Ovary (tissue), 9 donors: ENCODE results near the gene STK39. TPM values are rescaled to one million over a fixed set of nuclear protein-coding genes. Genes with fewer than 3 reads are reported as not detected.

Experiments
- DNase-seq, 5 donors: peaks; one replicate each; pipeline ENCODE4 v3.0.0-alpha.2; 2019 to 2020
- H3K27ac ChIP-seq, 2 donors: fragments of 200-600 bp; one replicate each; pipeline versions ENCODE4 v1.5.1 to v1.8.0; 2019 to 2022
- H3K27me3 ChIP-seq: fragments of 200-600 bp; one replicate; pipeline ENCODE4 v1.8.0; 2022
- H3K36me3 ChIP-seq: fragments of 200-600 bp; sonication (generic); one replicate; pipeline ENCODE4 v1.5.1; 2019
- H3K4me1 ChIP-seq: one replicate; pipeline ENCODE4 v1.8.1; 2013; ENCODE audit warnings: mild to moderate bottlenecking, moderate library complexity; ENCODE audit not compliant: insufficient read depth
- H3K4me3 ChIP-seq: fragments of 200-600 bp; sonication (generic); one replicate; pipeline ENCODE4 v1.5.1; 2017
- H3K9me3 ChIP-seq, 2 donors: fragments of 200-600 bp in 1 of 2; sonication (generic) in 1 of 2; one replicate each; pipeline versions ENCODE4 v1.5.1 to v1.8.1; 2013 to 2019; ENCODE audit warnings: mild to moderate bottlenecking in 1 of 2, moderate library complexity in 1 of 2
- CTCF ChIP-seq, 3 donors: fragments of 450-650 bp in 2 of 3; fragments of 200-600 bp in 1 of 3; IDR thresholded peaks; one replicate each; pipeline versions ENCODE4 v1.5.1 to v1.8.0; 2016 to 2022; ENCODE audit warnings: antibody characterized with exemption in 3 of 3, mild to moderate bottlenecking in 1 of 3
- EP300 ChIP-seq: sonication (generic); formaldehyde crosslinking; IDR thresholded peaks from one replicate; pipeline ENCODE4 v1.6.1; 2017; ENCODE audit warnings: antibody characterized with exemption
- POLR2A ChIP-seq: fragments of 450-650 bp; IDR thresholded peaks from one replicate; pipeline ENCODE4 v1.6.1; 2017; ENCODE audit warnings: antibody characterized with exemption, mild to moderate bottlenecking, moderate library complexity
- WGBS, 3 donors: extraction: QIAGEN DNeasy Blood & Tissue Kit in 1 of 3; methylation state at CpG; one replicate each; pipeline versions ENCODE4 v1.1.5 to v1.1.7; 2013 to 2017; 5-methylcytosine and 5-hydroxymethylcytosine counted together
- intact Hi-C, 4 donors: fragments of 100-400 bp; cut with DNase I; formaldehyde crosslinking; loops; one replicate each; pipeline versions ENCODE4 v1.11.0 to v1.15.1; 2022 to 2023
- polyA plus RNA-seq, 2 donors: library from polyadenylated mRNA; stranded (reverse); fragments of 200-250 nt in 1 of 2; fragments of 350-450 nt in 1 of 2; fragmentation: Illumina TruSeq in 1 of 2; extraction: RNeasy Lipid Tissue Mini Kit (QIAGEN cat#74804) in 1 of 2; gene quantifications; one replicate each; pipeline ENCODE4 v1.2.3, GENCODE V29; 2013 to 2014
- total RNA-seq, 7 donors: library from RNA; depleted of rRNA in 2 of 7; stranded (reverse); fragments of >200 nt in 2 of 7; fragmentation: NEBNext Ultra II Directional in 3 of 7; extraction: Animal tissue kit (Norgen Biotek cat#: 25700) in 3 of 7; gene quantifications; one replicate each; pipeline versions ENCODE4 v1.1.0 to v1.2.4, GENCODE V29; 2016 to 2023
- donor health status: DM: no; HTN: no; CAD: no; lungs with moderate emphysema.
- donor health status: DM: no; HTN: no; CAD: no.
- donor health status: Bipolar disorder and iron deficiency.
- donor health status: DM: yes; HTN: yes; CAD: no.
- donor health status: DM: no; HTN: no; CAD: no.
- donor health status: DM: yes; HTN: yes; CAD: no.

STK39 gene
- total and polyA plus RNA-seq, 9 donors, result 5.9 to 14.1 (median 10.6) TPM

- Histone ChIP-seq H3K4me1 (no peaks in the 10 kb centered on the region), H3K9me3 (no peaks in the 10 kb centered on the region), H3K27ac (no peak overlapping the region), H3K36me3 (no peaks in the 10 kb centered on the region), H3K27me3 (no peaks in the 10 kb centered on the region), H3K4me3 (no peak overlapping the region)
- WGBS, 3 donors, result 76 to 84% (median 84%) methylated on average over 4 of the region's 4 CpGs
- intact Hi-C loops, result no loop called here
- TF ChIP-seq EP300, result no peak
- TF ChIP-seq POLR2A, result no peak
- no peak for TF ChIP-seq CTCF (IDR thresholded peaks at IDR 0.05)
- DNase-seq, result no peak
Measured at GRCh38 chr2:167980439-167980838, 267.0 kb downstream of the STK39 start.

- H3K9me3 ChIP-seq, result no peaks in the 10 kb centered on the region
- H3K4me3 ChIP-seq, result no peak overlapping the region
- H3K27ac ChIP-seq, result no peak overlapping the region
- intact Hi-C loops, result no loop called here
- no peak for TF ChIP-seq POLR2A
- no peak for TF ChIP-seq EP300
- TF ChIP-seq CTCF (IDR thresholded peaks at IDR 0.05), result no peak
- no peaks in the 10 kb centered on the region for H3K4me1 ChIP-seq
- no peaks in the 10 kb centered on the region for H3K36me3 ChIP-seq
- no peaks in the 10 kb centered on the region for H3K27me3 ChIP-seq
- DNase-seq, result no peak
Measured at GRCh38 chr2:167972746-167973145, 274.6 kb downstream of the STK39 start.

DNA sequence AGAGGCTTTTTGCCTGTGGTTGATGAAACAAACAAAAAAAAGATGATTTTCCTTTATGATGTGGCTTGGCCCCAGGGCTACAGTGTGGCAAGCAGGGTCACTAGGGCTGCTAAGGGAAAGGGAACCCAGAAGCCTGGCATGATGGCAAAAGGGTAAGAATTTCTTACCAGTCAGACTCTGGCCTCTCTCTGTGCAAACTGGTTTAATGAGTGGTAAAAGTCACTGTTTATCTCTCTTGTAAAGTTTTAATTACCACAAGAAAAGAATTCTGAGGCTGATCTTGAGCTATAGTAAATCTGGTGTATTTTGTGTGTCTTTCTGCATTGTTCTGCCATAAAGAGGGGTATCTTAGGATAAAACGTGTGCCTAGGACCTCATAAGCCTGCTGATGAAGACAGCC, 275.4 kb downstream of the STK39 start:
- H3K27me3 ChIP-seq, result no peaks in the 10 kb centered on the region
- H3K27ac ChIP-seq, result no peak overlapping the region
- intact Hi-C loops, result no loop called here
- no peak for DNase-seq
- no peak overlapping the region for H3K4me3 ChIP-seq
- H3K4me1 ChIP-seq, result no peaks in the 10 kb centered on the region
- H3K36me3 ChIP-seq, result no peaks in the 10 kb centered on the region
- H3K9me3 ChIP-seq, result no peaks in the 10 kb centered on the region
- WGBS, 3 donors, result 95 to 100% (median 97%) methylated on average over 1 of the region's 1 CpG
- TF ChIP-seq EP300 (no peak), POLR2A (no peak), CTCF (IDR thresholded peaks at IDR 0.05) (no peak)

GRCh38 chr2:167966937-167967913, 280.2 kb downstream of the STK39 start:
- Histone ChIP-seq H3K27ac (no peak overlapping the region), H3K36me3 (no peaks in the 10 kb centered on the region), H3K27me3 (no peaks in the 10 kb centered on the region), H3K9me3 (no peaks in the 10 kb centered on the region), H3K4me3 (no peak overlapping the region), H3K4me1 (no peaks in the 10 kb centered on the region)
- intact Hi-C loops, result no loop called here
- 70 to 74% (median 73%) methylated on average over 9 of the region's 9 CpGs for WGBS, 3 donors
- no peak for DNase-seq
- no peak for TF ChIP-seq CTCF (IDR thresholded peaks at IDR 0.05)
- no peak for TF ChIP-seq POLR2A
- no peak for TF ChIP-seq EP300
